Esophagus muscularis mucosa (tissue), 3 donors: ENCODE data around the gene SELENOK.

Source experiments
- POLR2A ChIP-seq: fragments of 450-650 bp; IDR thresholded peaks from one replicate; pipeline ENCODE4 v1.6.1; 2017; ENCODE audit warnings: antibody characterized with exemption, moderate library complexity, mild to moderate bottlenecking, low read depth
- TF ChIP-seq, protein P1 (sequence below), 3 experiments: fragments of 200-600 bp in 2 of 3; fragments of 450-650 bp in 1 of 3; sonication (generic) in 2 of 3; IDR thresholded peaks; one replicate each; pipeline ENCODE4 v1.5.1; 2017 to 2019; ENCODE audit warnings: antibody characterized with exemption in 3 of 3, mild to moderate bottlenecking in 2 of 3, moderate library complexity in 1 of 3

DNA sequence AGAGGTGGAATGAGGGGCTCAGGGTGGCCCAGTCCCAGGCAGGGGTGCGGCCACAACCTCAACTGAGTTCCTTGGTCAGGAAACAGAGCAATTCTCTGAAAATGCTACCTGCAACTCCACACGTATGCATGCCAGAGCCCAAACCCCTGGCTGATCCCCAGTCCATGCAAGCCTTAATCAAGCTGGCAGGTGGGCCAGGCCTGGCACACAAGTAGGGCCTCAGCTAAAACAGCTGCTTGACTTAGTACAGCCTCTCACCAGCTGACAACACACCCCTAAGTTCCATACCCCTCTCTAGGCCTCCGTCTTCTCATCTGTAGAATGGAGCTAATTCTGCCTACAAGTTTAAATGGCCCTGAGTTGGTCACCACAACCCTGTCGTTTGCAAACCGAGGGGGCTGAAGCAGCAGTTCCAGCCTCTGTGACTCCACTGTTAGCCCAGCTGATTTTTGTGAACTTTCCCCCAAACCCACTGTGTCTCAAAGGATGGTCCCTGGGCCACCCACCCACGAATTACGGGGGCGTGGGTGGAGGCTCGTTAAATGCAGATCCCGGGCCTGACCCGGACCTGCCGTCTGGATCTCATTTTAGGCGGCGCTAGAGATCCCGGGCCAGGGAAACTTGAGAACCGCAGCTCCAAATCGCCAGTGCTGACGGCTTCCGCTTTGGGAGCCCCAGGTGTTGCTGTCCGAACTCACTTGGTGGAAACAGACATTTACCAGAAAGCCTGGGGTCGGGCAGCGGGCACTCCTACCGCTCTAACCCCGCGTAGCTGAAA lies 46.4 kb downstream of the SELENOK start:
- TF ChIP-seq POLR2A, result no peak
- TF ChIP-seq, protein P1, sequence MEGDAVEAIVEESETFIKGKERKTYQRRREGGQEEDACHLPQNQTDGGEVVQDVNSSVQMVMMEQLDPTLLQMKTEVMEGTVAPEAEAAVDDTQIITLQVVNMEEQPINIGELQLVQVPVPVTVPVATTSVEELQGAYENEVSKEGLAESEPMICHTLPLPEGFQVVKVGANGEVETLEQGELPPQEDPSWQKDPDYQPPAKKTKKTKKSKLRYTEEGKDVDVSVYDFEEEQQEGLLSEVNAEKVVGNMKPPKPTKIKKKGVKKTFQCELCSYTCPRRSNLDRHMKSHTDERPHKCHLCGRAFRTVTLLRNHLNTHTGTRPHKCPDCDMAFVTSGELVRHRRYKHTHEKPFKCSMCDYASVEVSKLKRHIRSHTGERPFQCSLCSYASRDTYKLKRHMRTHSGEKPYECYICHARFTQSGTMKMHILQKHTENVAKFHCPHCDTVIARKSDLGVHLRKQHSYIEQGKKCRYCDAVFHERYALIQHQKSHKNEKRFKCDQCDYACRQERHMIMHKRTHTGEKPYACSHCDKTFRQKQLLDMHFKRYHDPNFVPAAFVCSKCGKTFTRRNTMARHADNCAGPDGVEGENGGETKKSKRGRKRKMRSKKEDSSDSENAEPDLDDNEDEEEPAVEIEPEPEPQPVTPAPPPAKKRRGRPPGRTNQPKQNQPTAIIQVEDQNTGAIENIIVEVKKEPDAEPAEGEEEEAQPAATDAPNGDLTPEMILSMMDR (IDR thresholded peaks at IDR 0.05), result peak in 2 of 3 experiments; percentile 16 to 19
